GM18519 (cell line): Measurements from ENCODE around the gene LSM14A.
"Not testable (repeated sequence)": the region's sequence is repeated elsewhere in the genome, so short reads cannot be mapped to it uniquely, and the experiment has no call there.

ENCODE experiments used
- ATAC-seq: cut with Tn5 transposase; IDR thresholded peaks from one replicate; pipeline ENCODE4 v1.9.1; 2021; ENCODE audit warnings: mild to moderate bottlenecking, moderate library complexity; ENCODE audit not compliant: unreplicated experiment, low FRiP score

LSM14A gene

GRCh38 chr19:34155686-34156085 is 16.6 kb upstream of the LSM14A start:
- ATAC-seq: no peak

DNA sequence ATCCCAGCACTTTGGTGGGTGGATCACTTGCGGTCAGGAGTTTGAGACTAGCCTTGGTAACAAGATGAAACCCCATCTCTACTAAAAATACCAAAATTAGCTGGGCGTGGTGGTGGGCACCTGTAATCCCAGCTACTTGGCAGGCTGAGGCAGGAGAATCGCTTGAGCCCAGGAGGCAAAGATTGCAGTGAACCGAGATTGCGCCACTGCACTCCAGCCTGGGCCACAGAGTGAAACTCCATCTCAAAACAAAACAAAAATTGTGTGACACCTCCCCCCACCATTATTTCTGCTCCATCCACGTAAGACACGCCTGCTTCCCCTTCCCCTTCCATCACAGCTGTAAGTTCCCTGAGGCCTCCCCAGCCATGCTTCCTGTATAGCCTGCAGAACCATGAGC is 13.3 kb upstream of the LSM14A start:
- ATAC-seq: not testable (repeated sequence)

- ATAC-seq: not testable (repeated sequence)
These were observed 12.8 kb upstream of the LSM14A start for GRCh38 chr19:34159541-34159940.

GRCh38 chr19:34161902-34162301 is 10.4 kb upstream of the LSM14A start:
- not testable (repeated sequence) for ATAC-seq

DNA sequence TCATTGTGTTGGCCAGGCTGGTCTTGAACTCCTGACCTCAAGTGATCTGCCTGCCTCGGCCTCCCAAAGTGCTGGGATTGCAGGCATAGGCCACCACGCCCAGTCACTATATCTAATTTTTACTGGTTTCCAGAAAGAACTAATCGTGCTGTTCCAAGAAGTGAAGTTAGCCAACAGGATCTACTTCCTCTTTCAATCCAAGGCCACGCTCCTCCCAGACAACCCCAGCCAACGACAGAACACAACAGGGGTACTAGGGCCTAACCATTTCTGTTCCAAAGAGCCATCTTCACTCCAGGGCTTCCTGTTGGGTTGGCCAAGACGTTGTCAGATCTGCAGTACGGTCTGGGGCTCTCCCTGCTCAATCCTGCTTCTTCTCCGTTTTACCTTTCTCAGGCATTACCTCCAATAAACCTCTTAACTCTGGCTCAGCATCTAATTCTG is 7.0 kb upstream of the LSM14A start:
- ATAC-seq: no peak

DNA sequence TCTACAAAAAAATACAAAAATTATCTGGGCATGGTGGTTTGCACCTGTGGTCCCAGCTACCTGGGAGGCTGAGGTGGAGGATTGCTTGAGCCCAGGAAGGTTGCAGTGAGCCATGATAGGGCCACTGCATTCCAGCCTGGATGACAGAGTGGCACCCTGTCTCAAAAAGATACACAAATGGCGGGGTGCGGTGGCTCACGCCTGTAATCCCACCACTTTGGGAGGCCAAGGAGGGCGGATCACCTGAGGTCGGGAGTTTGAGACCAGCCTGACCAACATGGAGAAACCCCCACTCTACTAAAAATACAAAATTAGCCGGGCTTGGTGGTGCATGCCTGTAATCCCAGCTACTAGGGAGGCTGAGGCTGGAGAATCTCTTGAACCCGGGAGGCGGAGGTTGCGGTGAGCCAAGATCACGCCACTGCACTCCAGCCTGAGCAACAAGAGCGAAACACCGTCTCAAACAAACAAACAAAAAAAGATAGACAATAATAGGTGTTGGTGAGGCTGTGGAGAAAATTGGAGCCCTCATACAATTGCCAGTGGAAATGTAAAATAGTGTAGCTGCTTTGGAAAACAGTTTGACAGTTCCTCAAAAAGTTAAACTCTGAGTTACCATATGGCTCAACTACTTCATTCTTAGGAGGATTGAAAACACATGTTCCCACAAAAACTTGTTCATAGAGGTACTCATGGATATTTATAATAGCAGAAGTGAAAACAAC is 2.7 kb upstream of the LSM14A start:
- not testable (repeated sequence) for ATAC-seq

- peak; percentile 20 for ATAC-seq
These were observed 796 bp upstream of the LSM14A start for GRCh38 chr19:34171539-34171876.

DNA sequence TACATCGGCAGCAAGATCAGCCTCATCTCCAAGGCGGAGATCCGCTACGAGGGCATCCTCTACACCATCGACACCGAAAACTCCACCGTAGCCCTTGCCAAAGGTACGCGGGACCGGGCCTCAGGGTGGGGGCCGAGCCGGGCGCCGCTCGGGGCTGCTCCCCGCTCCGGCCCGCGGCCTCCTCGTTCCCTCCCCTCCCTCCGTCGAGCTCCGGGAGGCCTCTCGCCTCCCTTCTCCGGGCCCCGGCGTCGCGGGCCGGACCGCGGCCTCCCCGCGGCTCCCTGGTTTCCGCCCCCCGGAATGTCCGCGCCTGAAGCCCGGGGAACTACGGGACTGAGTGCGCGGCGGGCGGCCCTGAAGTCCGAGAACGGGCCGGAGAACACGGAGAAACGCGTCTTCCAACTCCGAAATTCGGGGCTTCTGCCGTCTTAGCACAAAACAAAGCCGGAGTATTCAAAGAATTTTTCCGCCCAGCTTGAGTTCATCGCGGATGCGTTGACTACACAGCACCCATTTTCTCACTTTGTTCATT is 423 bp downstream of the LSM14A start:
- peak; percentile 17 for ATAC-seq

DNA sequence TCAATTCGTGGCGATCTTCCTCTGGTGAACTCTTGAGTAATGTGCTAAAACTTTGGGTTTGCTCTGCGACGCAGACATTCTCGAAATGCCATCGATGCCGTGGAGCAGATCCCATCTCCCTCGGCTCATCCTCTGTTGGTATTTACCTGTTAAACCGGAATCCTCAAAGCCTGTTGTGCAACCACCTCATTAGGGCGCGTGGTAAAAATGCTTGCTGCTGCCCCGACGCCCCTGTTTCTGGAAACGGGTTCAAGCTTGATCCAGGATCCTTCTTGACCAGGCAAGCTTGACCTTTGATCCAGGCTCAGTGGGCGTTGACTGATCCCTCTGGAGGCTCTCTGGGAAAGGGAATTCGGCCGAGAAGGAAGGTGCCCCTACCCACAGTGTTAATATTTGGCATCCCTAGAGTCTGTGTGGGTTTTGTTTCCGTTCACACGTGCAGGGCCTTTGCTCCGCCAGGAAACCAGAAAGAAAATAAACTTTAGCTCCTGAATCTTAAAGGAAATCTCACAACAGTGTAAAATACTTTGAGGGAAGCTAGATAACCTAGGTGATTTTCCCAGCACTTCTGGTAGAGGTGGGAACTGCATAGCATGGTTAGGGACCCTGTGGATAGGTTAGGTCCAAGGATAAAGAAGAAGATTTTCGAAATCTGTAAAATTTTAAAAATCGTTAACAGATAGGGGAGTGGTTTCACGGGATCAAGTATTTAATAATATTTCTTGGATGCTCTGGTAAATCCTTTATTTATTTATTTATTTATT is 1.1 kb downstream of the LSM14A start:
- ATAC-seq: no peak

- ATAC-seq: not testable (repeated sequence)
These were observed 2.9 kb downstream of the LSM14A start for GRCh38 chr19:34175173-34175572.

DNA sequence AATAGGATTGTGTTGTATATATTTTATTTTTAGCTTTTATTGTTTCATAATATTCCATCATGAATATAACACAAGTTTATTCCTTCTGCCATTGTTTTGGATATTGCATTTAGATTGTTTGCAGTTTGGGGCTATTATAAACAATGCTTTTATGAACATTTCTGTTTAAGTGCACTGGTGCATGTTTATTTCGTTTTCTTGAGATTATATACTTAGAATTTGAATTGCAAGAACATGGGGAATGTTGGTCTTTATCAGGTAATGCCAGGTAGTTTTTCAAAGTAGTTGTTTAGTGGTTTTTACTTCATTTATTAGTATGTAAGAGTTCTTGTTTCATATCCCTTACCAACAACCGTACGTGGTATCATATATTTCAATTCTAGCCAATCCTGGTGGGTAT is 4.3 kb downstream of the LSM14A start:
- ATAC-seq: no peak

DNA sequence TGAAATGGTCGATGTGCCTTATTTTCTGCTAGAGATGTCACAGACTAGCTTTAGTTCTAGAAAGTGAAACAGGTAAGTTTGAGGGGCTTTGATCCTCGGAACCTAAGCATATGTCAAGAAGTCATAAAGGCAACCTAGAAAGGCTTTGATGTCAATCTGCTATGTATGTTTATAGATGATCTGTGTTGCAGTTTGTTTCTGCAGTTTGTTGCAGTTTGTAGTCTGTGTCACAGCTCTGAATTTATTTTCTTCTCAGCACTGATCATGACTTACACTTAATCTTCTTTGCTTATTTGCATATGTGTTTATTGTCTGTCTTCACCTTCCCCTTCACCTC is 5.9 kb downstream of the LSM14A start:
- ATAC-seq: no peak

DNA sequence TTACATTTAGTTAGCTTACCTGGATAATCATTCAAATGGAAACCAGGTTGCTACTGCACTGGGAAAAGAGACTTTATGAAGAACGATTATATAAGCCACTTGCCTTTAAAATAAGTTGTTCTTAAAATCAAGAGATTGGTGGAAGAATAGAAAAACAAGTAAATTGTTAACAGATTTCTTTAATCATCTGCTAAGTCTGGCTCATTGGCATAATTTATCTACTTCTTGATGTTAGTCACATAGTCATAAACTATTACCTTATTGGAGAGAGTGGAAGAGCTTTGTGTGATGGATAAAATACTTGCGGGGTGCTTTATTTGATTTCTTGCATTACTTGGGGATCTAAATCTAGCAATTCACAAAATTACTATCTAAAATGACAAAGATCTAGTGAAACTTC is 6.8 kb downstream of the LSM14A start:
- ATAC-seq: no peak

GRCh38 chr19:34180273-34180672 is 8.0 kb downstream of the LSM14A start:
- no peak for ATAC-seq

DNA sequence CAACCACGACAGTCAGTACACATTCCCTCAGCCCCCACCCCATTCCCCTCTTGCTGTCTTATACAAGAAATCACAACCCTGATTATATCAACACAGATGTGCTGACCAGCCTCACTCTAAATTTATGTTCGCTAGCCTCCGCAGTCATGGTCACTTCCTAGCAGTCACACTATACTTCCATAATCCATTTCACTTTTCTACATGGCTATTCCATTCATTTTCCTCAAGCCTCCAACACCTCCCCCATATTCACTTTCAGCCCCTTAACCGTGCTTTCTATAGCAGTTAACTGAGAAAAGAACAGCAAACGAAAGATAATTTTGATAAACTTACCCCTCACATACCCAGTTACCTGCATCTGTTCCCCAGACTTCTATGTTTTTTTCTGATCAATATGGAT is 8.4 kb downstream of the LSM14A start:
- no peak for ATAC-seq

DNA sequence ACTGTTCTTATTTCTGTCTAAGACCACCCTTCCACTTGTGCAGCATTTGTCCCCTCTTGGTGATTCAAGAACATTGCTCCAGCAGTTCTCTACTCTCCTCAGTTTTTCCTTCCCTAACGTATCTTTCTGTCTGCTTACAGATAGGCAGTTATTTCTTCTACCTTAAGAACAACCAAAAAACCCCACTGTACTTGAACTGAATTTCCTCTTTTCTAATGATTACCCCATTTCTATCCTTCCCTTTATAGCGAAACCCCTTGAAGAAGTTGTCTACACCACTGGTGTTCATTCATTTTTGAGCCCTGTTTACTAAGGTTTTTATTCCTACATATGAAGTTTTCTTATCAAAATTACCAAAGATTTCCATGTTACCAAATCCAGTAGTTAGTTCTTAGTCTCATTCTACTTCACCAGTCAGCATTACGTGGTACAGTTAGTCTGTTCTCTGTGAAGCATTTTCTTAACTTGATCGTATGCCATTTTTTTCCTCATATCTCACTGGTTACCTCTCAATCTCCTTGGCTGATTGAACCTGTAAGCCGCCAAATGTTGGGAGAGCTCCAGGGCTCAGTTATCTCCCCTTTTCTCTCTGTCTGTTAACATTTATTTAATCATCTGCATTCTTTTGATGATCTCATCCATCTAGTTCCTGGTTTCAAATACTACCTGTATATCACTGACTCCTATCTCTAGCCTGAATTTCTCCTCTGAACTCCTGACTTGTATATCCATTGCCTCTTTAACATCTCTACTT is 9.0 kb downstream of the LSM14A start:
- no peak for ATAC-seq

- ATAC-seq: no peak
These were observed 9.8 kb downstream of the LSM14A start for GRCh38 chr19:34182125-34182524.

DNA sequence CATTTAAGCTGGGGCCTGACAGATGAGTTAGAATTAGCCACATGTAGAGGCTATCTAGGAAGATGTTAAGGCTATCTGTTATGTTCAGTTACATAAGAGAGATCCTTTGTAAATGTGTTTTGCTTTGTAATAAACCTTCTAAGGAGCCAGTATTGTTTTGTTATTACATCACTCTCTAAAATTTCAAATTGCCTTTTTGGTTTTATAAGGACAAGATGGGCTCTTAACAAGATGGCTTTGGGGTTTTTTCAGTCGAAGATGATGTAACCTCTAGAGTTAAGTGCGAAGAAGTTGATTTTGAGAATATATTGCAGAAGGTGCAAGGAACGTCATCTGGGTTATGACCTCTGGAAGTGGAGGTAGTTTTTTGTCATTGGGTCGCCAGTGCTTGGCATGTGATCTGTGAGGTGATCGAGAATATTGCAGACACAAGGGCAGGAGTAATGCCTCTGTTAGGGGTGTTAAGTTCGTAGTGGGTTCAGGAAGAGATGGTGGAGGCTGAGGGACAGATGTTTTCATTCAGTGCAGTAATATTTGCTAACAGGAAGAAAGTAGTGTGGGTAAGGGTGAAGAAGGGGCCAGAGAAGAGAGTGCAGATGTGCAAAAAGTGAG is 12.7 kb downstream of the LSM14A start:
- no peak for ATAC-seq

DNA sequence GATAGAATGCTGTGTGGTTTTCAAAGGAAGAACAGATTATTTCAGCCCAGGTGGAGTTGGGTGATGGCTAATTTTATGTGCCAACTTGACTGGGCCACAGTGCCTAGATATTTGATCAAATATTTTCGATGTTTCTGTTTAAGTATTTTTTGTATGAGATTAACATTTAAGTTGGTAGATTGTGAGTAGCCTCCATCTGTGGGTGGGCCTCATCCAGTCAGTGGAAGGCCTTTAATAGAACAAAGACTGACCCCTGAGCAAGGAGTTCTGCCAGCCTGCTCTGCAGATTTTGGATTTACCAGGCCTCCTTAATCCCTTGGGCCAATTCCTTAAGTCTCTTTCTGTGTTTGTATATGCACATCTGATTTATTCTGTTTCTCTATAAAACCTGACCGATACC is 13.9 kb downstream of the LSM14A start:
- ATAC-seq: no peak

DNA sequence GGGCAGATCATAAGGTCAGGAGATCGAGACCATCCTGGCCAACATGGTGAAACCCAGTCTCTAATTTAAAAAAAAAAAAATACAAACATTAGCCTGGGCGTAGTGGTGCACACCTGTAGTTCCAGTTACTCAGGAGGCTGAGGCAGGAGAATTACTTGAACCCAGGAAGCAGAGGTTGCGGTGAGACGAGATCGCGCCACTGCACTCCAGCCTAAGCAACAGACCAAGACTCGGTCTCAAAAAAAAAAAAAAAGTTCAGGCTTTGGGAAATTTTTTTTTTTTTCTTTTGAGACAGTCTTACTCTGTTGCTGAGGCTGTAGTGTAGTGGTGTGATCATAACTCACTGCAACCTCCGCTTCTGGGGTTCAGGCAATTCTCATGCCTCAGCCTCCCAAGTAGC is 14.7 kb downstream of the LSM14A start:
- no peak for ATAC-seq

- ATAC-seq: no peak
These were observed 16.1 kb downstream of the LSM14A start for GRCh38 chr19:34188408-34188807.
